HEK293 (cell line): ENCODE measurements around the gene ROBO1.

Experiments
- ZNF121 ChIP-seq: fragments of 450-650 bp; formaldehyde crosslinking; IDR thresholded peaks from 2 replicates; pipeline ENCODE4 v1.5.1; 2016; ENCODE audit warnings: missing biosample characterization, missing genetic modification characterization
- ZNF664 ChIP-seq: fragments of 450-650 bp; formaldehyde crosslinking; IDR thresholded peaks from 2 replicates; pipeline ENCODE4 v1.5.1; 2016; ENCODE audit warnings: missing biosample characterization, missing genetic modification characterization

DNA sequence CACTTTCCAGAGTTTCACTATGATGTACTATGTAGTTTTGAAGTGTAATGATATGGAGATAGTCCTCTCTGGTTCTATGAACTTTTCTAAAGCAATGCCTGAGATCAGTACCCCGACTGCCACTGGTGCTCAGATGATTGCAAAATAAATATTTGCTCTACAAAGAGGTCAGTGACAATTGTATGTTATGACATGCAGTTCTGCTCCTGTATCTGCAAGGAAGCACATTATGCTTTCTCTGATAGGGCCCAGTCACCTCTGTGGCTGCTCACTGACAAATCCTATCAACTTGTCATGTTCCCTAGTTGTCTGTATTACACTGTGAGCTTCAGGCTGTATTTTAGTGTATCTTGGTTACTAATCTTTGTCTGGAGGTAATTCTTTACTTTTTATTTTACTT, 362.6 kb downstream of the ROBO1 start:
- TF ChIP-seq ZNF121 (tag by site-specific recombination), result no peak
- TF ChIP-seq ZNF664, result no peak
